ENCODE results near the gene SORCS2.

DNA sequence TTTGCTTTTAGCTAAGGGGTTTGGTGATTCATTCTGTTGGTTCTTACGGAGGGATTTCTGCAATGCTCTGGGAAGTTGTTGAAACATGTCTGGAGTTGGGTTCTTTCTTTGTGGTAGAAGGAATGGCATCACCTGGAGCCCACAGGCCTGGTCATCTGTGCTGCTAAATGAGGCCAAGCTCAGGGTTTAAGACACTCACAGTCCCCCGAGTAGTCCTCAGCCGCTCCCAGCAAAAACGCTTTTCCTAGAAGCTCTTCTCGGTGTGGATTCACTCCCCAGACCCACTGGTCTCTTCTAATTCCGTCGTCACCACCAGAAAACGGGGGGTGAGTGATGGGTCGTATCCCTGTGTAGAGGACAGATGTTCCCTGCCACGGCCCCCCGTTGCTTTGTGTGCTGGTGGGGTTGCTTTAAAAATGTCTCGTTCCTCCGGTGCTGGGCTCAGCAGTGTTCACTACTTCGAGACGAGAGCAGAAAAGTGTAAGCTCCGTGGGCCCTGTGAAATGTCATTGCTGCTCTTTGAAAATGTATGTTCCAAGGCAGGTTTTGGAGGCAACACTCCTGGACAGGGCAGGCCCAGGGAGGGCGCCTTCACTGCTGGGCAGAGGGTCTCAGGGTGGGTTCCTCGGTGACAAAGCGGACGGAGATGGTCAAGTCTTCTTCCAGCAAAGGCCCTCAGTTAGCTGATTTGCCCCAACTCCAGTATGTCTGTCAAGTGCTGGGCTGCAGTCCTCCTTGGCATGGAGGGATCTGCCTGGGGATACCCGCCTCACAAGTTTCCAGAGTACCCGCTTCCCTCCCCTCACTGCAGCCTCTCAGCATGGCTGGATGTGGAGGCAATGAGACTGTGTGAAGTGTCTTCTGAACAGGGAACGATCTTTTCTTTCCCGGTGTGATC is 205.1 kb downstream of the SORCS2 start:
- TF ChIP-seq, protein P1, sequence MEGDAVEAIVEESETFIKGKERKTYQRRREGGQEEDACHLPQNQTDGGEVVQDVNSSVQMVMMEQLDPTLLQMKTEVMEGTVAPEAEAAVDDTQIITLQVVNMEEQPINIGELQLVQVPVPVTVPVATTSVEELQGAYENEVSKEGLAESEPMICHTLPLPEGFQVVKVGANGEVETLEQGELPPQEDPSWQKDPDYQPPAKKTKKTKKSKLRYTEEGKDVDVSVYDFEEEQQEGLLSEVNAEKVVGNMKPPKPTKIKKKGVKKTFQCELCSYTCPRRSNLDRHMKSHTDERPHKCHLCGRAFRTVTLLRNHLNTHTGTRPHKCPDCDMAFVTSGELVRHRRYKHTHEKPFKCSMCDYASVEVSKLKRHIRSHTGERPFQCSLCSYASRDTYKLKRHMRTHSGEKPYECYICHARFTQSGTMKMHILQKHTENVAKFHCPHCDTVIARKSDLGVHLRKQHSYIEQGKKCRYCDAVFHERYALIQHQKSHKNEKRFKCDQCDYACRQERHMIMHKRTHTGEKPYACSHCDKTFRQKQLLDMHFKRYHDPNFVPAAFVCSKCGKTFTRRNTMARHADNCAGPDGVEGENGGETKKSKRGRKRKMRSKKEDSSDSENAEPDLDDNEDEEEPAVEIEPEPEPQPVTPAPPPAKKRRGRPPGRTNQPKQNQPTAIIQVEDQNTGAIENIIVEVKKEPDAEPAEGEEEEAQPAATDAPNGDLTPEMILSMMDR (IDR thresholded peaks at IDR 0.05; ENCODE audit: low read depth, low read length, poor library complexity, severe bottlenecking) = no peak
- TF ChIP-seq EZH2phosphoT487 (IDR thresholded peaks at IDR 0.05; ENCODE audit: borderline replicate concordance, low read length) = no peak

All from DOHH2 (cell line).